HG03064 (cell line): ENCODE results near the gene RMND5A.

Source experiments
- ATAC-seq: cut with Tn5 transposase; IDR thresholded peaks from one replicate; pipeline ENCODE4 v1.9.1; 2021; ENCODE audit warnings: low read depth; ENCODE audit not compliant: unreplicated experiment

RMND5A gene

DNA sequence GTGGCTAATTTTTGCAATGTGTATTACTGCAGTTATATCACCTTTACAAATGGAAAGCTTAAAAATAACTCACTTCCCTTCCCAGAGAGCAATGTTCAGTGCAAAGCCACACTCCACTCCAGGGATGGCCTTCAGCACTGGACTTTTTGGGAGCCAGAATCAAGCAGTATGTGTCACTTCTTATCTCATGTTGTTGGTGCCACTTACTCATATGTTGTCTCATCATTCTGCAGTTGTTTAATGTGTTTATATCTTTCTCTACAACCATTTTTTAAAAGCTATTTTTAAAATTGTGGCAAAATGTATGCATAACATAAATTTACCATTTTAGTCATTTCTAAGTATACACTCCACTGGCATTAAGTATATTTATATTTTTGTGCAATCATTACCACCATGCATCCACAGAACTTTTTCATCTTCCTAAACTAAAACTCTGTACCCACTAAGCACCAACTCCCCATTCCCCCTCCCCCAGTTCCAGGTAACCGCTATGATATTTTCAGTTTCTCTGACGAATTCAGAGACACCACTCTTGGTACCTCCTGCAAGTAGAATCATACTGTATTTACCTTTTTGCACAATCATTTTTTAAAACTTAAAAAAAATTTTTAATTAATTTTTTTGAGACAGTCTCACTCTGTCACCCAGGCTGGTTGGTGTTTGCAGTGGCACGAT is 102.7 kb downstream of the RMND5A start:
- ATAC-seq = no peak

DNA sequence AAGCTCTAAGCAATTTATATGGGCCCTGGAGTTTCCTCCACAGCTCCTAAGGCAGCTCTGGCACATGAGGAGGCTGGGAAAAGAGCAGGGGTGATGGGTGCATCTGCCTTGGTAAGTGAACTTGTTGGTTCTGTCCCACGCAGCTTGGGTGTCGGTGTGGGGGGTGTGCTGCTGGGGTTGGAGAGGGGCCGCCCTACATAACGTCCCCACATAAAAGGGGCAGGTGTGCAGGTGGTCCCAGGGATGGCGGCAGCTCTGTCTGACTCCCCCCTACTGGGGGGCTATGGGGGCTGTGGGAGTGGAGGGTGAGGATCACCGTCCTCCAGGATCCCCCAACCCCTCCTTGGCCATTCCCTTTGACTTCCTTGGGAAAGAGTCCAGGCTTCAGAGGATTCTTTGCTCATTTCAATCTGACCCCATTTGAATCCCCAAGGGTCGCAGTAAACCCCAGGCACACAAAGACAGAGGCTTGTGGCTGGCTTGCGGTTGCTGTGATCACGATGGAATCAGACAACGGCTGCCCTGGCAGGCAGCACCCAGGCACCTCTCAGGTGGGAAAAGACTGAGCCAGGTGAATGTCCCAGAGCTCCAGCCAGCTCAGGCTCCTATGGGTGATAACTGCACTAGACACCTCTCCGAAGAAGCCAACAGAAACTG is 105.1 kb downstream of the RMND5A start:
- ATAC-seq = no peak

DNA sequence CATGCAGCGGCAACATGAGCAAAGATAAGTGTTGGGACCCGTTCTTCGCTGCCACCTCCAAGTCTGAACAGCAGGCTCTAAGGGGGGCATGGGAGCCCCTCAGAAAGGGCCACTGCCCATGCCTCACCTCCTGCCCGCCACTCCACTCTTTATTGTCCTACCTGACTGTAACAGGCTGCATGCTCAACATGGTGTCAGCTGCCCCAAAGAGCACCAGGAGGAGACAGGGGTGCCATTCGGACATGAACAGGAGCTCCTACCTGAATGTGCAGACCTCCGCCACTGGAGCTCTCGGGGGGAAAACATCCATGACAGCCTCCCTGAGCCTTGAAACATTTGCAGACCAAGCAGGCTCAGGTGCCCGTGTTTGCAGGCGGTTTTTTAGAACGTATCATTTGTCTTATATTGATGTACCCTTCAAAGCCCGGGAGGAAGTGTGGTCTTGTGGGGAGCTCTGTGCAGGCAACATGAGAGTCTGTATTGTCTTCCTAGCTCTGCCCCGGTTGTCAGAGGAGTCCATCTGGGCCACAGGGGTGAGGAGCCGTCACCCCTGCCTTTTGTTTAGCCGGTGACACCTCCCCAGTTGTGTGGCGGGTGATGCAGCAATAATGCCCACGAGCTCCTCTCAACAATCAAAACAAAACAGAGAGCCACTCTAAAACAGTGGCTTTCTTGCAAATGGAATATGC is 105.7 kb downstream of the RMND5A start:
- ATAC-seq = no peak

DNA sequence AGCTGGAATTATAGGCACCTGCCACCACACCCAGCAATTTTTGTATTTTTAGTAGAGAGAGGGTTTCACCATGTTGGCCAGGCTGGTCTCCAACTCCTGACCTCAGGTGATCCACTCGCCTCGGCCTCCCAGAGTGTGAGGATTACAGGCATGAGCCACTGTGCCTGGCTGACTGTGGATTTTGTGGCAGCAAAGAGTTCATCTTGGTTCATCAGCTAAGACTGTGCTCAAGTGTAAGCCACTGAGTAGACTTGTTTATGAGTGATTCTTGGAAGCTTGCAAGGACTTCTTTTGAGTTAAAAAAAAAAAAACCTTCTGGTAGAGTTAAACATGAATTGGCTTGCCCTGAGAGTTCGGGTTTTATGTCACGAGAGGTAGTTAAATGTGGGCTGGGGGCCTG is 106.9 kb downstream of the RMND5A start:
- no peak for ATAC-seq
